Fibroblast of skin of left quadriceps (primary cell): ENCODE measurements around the gene FRMD3.
"Not testable (repeated sequence)": the region's sequence is repeated elsewhere in the genome, so short reads cannot be mapped to it uniquely, and the experiment has no call there.

Experiments used
- DNase-seq, 2 experiments: peaks; one replicate each; pipeline ENCODE4 v3.0.0-alpha.2; 2013; ENCODE audit warnings: low read depth in 2 of 2

The FRMD3 gene

GRCh38 chr9:83523684-83524083, 14.5 kb downstream of the FRMD3 start:
- DNase-seq: no peak

- DNase-seq: no peak
These were observed 16.8 kb downstream of the FRMD3 start for GRCh38 chr9:83521411-83521810.

GRCh38 chr9:83521011-83521410, 17.2 kb downstream of the FRMD3 start:
- no peak for DNase-seq

GRCh38 chr9:83520292-83520691, 17.9 kb downstream of the FRMD3 start:
- DNase-seq: no peak

GRCh38 chr9:83517980-83518379, 20.2 kb downstream of the FRMD3 start:
- not testable (repeated sequence) for DNase-seq

- no peak for DNase-seq
These were observed 23.4 kb downstream of the FRMD3 start for GRCh38 chr9:83514767-83515166.

- DNase-seq: no peak
These were observed 25.6 kb downstream of the FRMD3 start for GRCh38 chr9:83512621-83513020.

GRCh38 chr9:83511051-83511450, 27.1 kb downstream of the FRMD3 start:
- peak in 1 of 2 experiments; percentile 21 for DNase-seq

GRCh38 chr9:83509402-83509801, 28.8 kb downstream of the FRMD3 start:
- peak; percentile 95 to 97 for DNase-seq

GRCh38 chr9:83508067-83508466, 30.1 kb downstream of the FRMD3 start:
- no peak for DNase-seq

GRCh38 chr9:83505282-83505681, 32.9 kb downstream of the FRMD3 start:
- no peak for DNase-seq

GRCh38 chr9:83503866-83504265, 34.3 kb downstream of the FRMD3 start:
- DNase-seq: no peak

- no peak for DNase-seq
These were observed 36.6 kb downstream of the FRMD3 start for GRCh38 chr9:83501565-83501964.

- no peak for DNase-seq
These were observed 40.8 kb downstream of the FRMD3 start for GRCh38 chr9:83497441-83497840.

GRCh38 chr9:83491995-83492394, 46.2 kb downstream of the FRMD3 start:
- DNase-seq: no peak

- DNase-seq: no peak
These were observed 46.8 kb downstream of the FRMD3 start for GRCh38 chr9:83491413-83491812.

GRCh38 chr9:83489961-83490360, 48.2 kb downstream of the FRMD3 start:
- no peak for DNase-seq

GRCh38 chr9:83484990-83485389, 53.2 kb downstream of the FRMD3 start:
- no peak for DNase-seq

- DNase-seq: no peak
These were observed 55.0 kb downstream of the FRMD3 start for GRCh38 chr9:83483223-83483622.

GRCh38 chr9:83479765-83480164, 58.4 kb downstream of the FRMD3 start:
- no peak for DNase-seq

GRCh38 chr9:83477571-83477970, 60.6 kb downstream of the FRMD3 start:
- DNase-seq: no peak

- DNase-seq: no peak
These were observed 61.1 kb downstream of the FRMD3 start for GRCh38 chr9:83477120-83477519.

GRCh38 chr9:83476513-83476912, 61.7 kb downstream of the FRMD3 start:
- no peak for DNase-seq

- DNase-seq: no peak
These were observed 62.5 kb downstream of the FRMD3 start for GRCh38 chr9:83475741-83476140.

- DNase-seq: no peak
These were observed 63.6 kb downstream of the FRMD3 start for GRCh38 chr9:83474631-83475030.
